ENCODE results near the gene ADAD2.
A peak's percentile ranks its signal among the peaks of the same experiment; 100 is the strongest.

The ADAD2 gene

DNA sequence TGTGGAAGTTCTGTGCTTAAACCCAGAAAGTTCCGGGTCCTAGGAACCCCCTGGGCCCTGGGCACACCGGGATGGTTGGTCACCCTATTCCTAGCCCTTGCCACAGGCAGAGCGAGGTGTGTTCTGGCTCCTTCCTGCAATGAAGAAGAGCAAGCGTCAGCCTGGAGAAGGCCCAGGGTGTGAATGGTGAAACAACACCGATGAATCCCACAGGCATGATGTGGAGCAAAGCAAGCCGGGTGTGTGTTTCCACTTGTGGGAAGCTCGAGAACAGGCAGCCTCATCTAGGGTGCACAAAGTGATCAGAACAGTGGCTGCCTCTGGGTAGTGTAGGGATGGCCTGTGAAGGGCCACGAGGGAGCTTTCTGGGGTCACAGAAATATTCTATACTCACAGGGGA is 35.1 kb downstream of the ADAD2 start:
- no peak for DNase-seq

- DNase-seq = no peak
Measured at GRCh38 chr16:84227548-84227947, 36.6 kb downstream of the ADAD2 start.

DNA sequence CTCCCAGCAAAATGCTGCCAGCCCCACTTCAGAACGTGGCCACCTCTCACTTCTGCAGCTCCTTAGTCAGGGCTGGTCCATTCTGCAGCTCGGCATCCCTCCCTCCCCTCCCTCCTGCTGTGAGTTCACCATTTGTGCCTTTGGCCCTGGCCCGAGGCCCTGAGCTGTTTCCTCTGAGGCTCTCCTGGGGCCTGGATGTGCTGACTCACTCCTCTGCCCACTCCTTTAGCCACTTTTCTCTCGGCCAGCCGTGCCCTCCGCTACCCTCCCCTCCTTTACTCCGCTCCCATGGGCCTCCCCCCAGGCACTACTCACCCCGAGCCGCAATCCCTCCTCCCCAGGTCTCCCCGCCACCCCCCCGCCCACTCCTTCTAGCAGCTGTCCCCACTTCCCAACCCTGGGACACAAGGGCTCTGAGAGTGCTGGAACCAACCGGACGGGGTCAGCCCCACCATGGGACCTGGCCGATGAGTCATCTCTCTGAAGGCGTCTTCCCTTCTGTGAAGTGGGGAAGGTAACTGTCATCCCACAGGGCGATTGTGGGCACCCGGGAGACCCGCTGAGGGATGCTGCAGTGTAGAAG is 37.4 kb downstream of the ADAD2 start:
- no peak for DNase-seq

DNA sequence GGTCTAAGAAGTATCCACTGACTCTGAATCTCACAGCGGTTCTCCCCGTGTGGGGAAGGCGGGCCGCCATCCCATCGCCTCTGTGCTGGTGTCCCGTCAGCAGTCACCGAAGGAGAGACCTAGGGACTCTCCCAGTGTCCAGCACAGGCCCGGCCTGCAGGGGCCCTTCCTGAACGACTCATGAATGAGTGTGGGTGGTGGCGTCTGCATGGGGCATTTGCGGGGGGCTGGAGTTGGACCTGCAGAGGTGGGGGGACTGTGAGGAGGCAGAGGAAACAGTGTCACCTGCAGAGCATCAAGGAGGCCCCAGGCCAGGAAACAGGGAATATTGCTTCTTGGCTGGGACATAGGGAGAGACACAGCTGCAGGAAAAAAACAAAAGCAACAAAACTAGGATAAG is 38.5 kb downstream of the ADAD2 start:
- DNase-seq = no peak

GRCh38 chr16:84232060-84232459 is 41.1 kb downstream of the ADAD2 start:
- DNase-seq = no peak

DNA sequence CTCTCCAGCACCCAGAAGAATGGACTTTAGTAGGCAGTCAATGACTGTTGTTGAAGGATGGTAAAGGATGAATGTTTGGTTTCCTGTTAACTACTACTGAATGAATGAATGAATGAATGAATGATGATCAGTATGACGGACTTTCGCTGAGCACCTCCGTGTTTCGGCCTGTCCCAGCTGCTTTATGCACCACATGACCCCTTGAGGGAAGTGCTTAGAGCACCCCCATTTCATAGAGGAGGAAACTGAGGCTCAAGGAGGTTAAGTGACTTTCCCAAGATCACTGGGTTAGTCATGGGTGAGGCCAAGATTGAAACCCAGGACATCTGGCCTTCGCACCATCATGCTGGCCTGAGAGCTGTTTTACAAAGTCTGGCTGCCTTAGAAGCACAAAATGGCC is 42.0 kb downstream of the ADAD2 start:
- DNase-seq = no peak

GRCh38 chr16:84233748-84234147 is 42.8 kb downstream of the ADAD2 start:
- no peak for DNase-seq

DNA sequence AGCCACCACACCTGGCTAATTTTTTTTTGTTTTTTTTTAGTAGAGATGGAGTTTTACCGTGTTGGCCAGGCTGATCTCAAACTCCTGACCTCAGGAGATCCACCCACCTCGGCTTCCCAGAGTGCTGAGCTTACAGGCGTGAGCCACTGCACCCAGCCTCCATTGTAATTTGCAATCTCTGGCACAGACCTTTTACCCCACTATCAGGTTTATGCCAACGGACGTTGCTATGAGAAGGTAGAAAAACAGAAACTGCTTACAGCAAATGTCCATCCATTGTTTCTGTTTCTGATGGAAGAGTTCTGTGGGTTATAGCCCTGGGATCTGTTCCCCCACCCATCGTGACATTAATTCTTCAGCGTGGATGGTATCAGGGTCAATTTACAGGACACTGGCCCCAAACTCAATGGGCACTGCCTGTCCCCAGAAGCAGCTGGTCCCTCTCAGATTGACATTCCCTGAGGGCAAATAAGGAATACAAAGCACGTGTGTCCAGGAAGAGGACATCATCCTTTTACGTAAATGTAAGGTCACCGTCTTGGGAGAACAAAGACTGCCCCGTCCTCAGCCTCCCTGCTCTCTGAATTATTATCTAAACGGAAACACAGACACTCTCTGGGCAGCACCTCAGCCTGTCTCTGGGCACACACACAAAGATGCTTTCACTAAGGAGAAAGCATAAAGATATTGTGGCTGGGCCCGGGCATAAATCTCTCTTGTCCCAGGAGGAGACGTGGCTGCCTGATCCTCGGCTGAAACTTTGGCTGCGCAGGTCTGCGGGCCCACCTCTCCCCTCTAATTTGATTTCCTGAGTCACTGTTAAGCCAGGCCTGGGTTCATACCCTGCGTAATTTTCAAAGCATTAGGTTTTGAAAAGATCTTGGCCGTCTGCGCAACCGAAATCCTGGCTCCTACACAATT is 43.6 kb downstream of the ADAD2 start:
- no peak for DNase-seq

DNA sequence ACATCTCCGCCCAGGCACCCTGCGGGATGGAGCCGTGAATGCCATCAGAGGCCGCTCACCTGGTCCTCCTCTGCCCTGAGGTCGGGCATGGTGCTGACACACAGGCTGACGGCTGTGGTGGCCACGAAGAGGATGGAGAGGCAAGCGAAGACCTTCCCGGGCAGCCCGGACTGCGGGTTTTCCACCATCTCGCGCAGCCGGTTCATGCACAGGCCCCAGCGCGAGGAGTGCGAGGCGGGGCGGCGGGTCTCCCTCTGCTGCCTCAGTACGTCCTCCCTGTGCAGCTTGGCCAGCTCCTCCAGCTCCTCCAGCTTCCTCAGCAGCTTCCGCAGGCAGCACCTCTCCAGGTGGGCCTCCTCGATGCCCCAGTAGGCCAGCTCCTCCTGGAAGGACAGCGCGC is 45.7 kb downstream of the ADAD2 start:
- DNase-seq = no peak

DNA sequence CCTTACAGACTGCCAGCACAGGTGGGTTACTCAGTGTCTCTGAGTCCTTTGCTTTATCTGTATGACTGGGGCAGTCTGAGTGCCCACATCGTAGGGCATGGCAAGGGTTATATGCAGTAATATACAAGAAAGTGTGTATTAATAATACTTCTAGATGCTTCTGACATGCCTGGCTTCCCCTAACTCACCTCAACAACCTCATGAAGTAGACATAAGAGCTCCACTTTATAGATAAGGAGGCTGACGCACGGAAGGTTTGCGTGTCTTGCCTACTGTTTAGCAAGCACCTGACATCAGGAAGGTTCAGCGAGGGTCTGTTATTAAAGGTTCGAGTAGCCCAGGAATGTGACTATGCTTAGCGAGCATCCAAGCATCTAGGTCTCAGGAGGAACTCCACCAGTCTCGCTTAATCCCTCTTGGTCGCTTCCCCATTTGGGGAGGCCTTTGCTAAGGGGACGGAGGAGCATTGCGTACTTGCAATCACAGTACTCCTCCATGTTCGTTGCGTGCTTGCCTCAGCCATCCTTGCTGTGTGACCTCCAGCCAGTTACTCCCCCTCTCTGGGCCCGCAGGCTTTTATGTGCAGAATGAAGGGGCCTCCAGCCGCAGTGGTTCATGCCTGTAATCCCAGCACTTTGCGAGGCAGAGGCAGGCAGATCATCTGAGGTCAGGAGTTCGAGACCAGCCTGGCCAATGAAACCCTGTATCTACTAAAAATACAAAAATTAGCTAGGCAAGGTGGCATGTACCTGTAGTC is 47.2 kb downstream of the ADAD2 start:
- DNase-seq = no peak

- DNase-seq = peak; percentile 8
Measured at GRCh38 chr16:84239141-84239769, 48.3 kb downstream of the ADAD2 start.

DNA sequence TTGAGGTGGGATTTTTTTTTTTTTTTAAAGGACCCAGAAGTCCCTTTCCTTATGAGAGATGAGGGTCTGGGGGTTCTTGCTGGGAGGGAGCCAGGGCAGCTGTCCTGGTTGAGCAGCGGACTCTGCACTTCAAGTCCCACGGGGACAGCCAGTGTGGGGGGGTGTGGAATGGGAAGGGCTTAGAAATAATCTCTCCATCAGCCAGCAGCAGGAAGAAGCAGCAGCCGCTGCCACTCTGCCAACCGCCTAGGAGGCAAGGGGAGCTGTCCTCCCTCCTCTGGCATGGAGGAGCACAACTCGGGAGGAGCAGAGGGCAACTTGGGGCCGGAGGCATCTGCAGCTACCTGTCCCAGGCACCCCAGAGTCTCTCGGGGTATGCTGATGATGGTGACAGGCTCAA is 49.0 kb downstream of the ADAD2 start, which contains the start of gene KCNG4:
Gene KCNG4, minus strand, starts transcription at position 104 of the 400 bp plus-strand sequence. CDS start 2,527 bp downstream, outside the sequence.
- DNase-seq = no peak

DNA sequence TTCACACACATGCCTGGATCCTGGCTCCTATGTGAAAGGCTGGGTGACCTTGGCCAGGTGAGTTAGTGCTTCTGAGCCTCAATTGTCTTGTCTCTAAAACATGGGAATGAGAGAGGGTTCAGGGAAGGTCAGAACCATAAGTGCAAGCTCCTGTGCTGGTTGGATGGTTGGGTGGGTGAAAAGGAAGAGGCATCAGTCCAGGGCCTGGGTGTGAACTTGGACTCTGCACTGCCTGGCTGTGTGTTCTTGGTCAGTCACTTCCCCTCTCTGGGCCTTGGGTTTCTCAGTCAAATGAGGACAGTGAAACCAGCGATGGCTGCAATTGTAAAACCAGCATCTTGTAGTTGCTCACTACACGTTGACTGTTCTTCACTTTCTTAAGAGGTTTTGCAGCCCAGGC is 49.5 kb downstream of the ADAD2 start:
- DNase-seq = no peak

- no peak for DNase-seq
Measured at GRCh38 chr16:84241778-84242177, 50.8 kb downstream of the ADAD2 start.

DNA sequence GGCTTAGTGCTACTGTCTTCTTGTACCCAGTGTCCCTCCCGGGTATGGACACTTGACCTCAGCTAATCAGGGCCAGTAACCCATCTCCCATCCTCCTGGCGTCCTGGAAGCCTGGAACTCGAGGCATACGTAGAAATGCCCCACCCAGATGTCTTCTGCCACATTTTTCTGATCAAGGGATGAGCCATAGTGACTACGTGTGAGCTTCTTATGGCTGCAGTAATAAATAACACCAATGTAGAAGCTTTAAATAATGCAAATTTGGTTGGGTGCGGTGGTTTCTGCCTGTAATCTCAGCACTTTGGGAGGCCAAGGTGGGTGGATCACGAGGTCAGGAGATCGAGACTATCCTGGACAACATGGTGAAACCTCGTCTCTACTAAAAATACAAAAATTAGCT is 51.9 kb downstream of the ADAD2 start:
- no peak for DNase-seq

DNA sequence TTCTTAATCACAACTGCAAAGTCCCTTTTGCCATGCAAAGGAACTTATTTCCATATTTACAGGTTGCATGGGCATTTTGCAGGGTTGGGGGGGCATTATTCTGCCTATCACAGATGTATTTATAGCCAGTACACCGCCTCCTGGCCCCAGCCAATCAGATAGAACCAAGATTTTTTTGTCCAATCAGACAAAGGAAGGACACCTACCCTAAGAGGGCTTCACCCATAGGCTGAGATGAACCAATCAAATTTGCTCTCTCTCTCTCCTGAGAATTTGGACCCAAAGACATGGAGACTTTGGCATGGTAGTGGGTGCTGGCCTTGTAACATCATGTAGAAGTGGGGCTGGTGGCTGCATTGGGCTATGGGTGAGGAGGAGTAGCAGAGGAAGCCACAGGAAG is 52.8 kb downstream of the ADAD2 start:
- no peak for DNase-seq

DNA sequence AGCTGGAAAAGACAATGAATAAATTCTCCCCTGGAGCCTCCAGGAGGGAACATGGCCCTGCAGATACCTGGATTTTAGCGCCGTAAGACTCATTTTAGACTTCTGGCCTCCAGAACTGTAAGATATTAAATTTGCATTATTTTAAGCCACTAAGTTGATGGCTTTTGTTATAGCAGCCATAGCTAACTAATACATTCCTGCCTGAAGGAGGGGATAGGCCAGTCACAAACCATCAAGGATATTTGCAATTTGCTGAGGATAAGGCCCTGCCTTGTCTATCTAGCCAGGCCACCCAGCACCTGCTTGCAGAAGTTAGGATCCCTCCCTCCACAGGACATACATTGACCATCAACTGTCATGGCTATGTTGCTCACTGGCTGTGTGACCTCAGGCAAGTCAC is 53.8 kb downstream of the ADAD2 start:
- no peak for DNase-seq

DNA sequence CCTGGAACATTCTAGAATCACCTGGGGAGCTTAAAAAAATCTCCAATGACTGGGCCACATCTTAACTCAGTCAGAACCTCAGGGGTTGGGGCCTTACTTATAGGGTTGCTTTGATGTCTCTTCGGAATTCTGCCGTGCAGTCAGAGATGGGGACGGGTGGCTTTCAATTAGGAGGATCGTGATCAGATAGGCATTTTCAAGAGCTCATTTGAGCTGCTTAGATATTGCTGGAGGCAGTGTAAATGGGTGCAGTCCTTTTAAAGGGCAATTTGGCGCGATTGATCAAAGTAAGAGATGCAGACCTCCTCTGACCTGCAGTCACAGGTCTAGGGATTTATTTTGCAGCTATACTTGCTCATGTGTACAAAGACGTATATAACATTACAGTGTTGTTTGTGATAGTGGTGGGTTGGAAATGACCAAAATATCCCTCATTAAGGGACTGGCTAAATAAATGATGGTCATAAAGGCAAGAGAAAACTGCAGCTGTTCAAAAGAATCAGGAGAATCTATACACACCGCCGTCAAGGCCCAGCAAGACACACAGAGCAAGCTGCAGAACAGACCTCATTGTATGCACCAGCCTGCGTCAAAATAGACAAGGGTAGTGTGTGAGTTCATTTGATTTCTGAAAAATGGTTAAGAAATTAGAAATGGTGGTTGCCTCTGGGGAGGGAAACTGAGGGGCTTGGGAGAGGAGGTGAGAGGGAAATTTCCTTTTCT is 55.2 kb downstream of the ADAD2 start:
- no peak for DNase-seq

- DNase-seq = no peak
Measured at GRCh38 chr16:84246679-84247077, 55.7 kb downstream of the ADAD2 start.

All from CD4-positive, alpha-beta T cell treated with Interferon gamma for 1 hour (primary cell).